Ovary (tissue), 3 donors: ENCODE results near the gene ADAMTS2.

Experiments used
- CTCF ChIP-seq, 3 donors: fragments of 450-650 bp in 2 of 3; fragments of 200-600 bp in 1 of 3; IDR thresholded peaks; one replicate each; pipeline versions ENCODE4 v1.5.1 to v1.8.0; 2016 to 2022; ENCODE audit warnings: antibody characterized with exemption in 3 of 3, mild to moderate bottlenecking in 1 of 3
- POLR2A ChIP-seq: fragments of 450-650 bp; IDR thresholded peaks from one replicate; pipeline ENCODE4 v1.6.1; 2017; ENCODE audit warnings: antibody characterized with exemption, mild to moderate bottlenecking, moderate library complexity
- donor health status: DM: no; HTN: no; CAD: no.

- TF ChIP-seq CTCF (IDR thresholded peaks at IDR 0.05): no peak
- TF ChIP-seq POLR2A: no peak
Observed at GRCh38 chr5:179131321-179131835, 213.9 kb downstream of the ADAMTS2 start.
